Sigmoid colon (tissue), 7 donors: Measurements from ENCODE around the gene IRAG1. TPM values are rescaled to one million over a fixed set of nuclear protein-coding genes. Genes with fewer than 3 reads are reported as not detected.

Experiments used
- DNase-seq: peaks from one replicate; pipeline ENCODE4 v3.0.0-alpha.2; 2019
- H3K27ac ChIP-seq, 4 donors: fragments of 200-600 bp; sonication (generic); one replicate each; pipeline ENCODE4 v1.5.1; 2016 to 2019; ENCODE audit warnings: mild to moderate bottlenecking in 1 of 4
- H3K27me3 ChIP-seq, 3 donors: fragments of 200-600 bp; sonication (generic); one replicate each; pipeline ENCODE4 v1.5.1; 2019; ENCODE audit warnings: mild to moderate bottlenecking in 1 of 3
- H3K36me3 ChIP-seq, 4 donors: fragments of 200-600 bp; sonication (generic); one replicate each; pipeline ENCODE4 v1.5.1; 2016 to 2019
- H3K4me1 ChIP-seq, 4 donors: fragments of 200-600 bp; sonication (generic); one replicate each; pipeline ENCODE4 v1.5.1; 2017 to 2019
- H3K4me3 ChIP-seq, 4 donors: fragments of 200-600 bp; sonication (generic); one replicate each; pipeline ENCODE4 v1.5.1; 2017 to 2019; ENCODE audit warnings: mild to moderate bottlenecking in 2 of 4, moderate library complexity in 1 of 4
- H3K9me3 ChIP-seq, 4 donors: fragments of 200-600 bp in 3 of 4; sonication (generic) in 3 of 4; one replicate each; pipeline versions ENCODE4 v1.5.1 to v1.6.1; 2013 to 2019
- CTCF ChIP-seq, 4 experiments: fragments of 450-650 bp in 3 of 4; fragments of 200-600 bp in 1 of 4; IDR thresholded peaks; one replicate each; pipeline ENCODE4 v1.5.1; 2016 to 2019; ENCODE audit warnings: antibody characterized with exemption in 4 of 4, mild to moderate bottlenecking in 3 of 4, moderate library complexity in 2 of 4
- EP300 ChIP-seq, 4 donors: sonication (generic); formaldehyde crosslinking; IDR thresholded peaks; one replicate each; pipeline ENCODE4 v1.6.1; 2017; ENCODE audit warnings: antibody characterized with exemption in 4 of 4
- POLR2A ChIP-seq, 2 donors: fragments of 450-650 bp; IDR thresholded peaks; one replicate each; pipeline ENCODE4 v1.6.1; 2016; ENCODE audit warnings: antibody characterized with exemption in 2 of 2, mild to moderate bottlenecking in 2 of 2, moderate library complexity in 2 of 2
- POLR2AphosphoS5 ChIP-seq, 4 donors: sonication (generic); formaldehyde crosslinking; IDR thresholded peaks; one replicate each; pipeline ENCODE4 v1.6.1; 2017; ENCODE audit warnings: antibody characterized with exemption in 4 of 4
- WGBS, 2 donors: extraction: QIAGEN DNeasy Blood & Tissue Kit; methylation state at CpG; one replicate each; pipeline ENCODE4 v1.1.7; 2013; 5-methylcytosine and 5-hydroxymethylcytosine counted together
- intact Hi-C: fragments of 100-400 bp; cut with DNase I; formaldehyde crosslinking; loops from one replicate; pipeline ENCODE4 v1.15.1; 2023
- polyA plus RNA-seq, 3 donors: library from polyadenylated mRNA; stranded (reverse); fragments of 200-250 nt; gene quantifications; one replicate each; pipeline ENCODE4 v1.2.3, GENCODE V29; 2013
- total RNA-seq, 4 donors: library from RNA; depleted of rRNA; stranded (reverse); fragments of >200 nt; gene quantifications; one replicate each; pipeline ENCODE4 v1.1.0, GENCODE V29; 2016
- donor health status: healthy with polysubstance abuse.
- donor health status: Bipolar disorder and iron deficiency.
- donor health status: healthy.

Gene IRAG1
- total and polyA plus RNA-seq, 7 donors = 1.8 to 153 (median 96.1) TPM

- no peaks in the 10 kb centered on the region for H3K36me3 ChIP-seq
- intact Hi-C loops = no loop called here
- no peak overlapping the region for H3K4me3 ChIP-seq
- 66 to 68% methylated on average over 6 of the region's 6 CpGs for WGBS, 2 donors
- no peak for DNase-seq
- TF ChIP-seq POLR2A (IDR thresholded peaks at IDR 0.05) = no peak
- no peak for TF ChIP-seq POLR2AphosphoS5 (IDR thresholded peaks at IDR 0.05)
- no peak for TF ChIP-seq EP300 (IDR thresholded peaks at IDR 0.05)
- no peak for TF ChIP-seq CTCF (IDR thresholded peaks at IDR 0.05)
- H3K4me1 ChIP-seq = peaks cover 0 to 92% (median 87%) of the 10 kb centered on the region in 4 donors
- H3K9me3 ChIP-seq = no peaks in the 10 kb centered on the region
- H3K27ac ChIP-seq = peak overlapping the region; percentile 75 to 89 (median 84)
- H3K27me3 ChIP-seq = no peaks in the 10 kb centered on the region
Observed at GRCh38 chr11:10666556-10667520, 26.7 kb downstream of the IRAG1 start.

GRCh38 chr11:10664496-10664895 is 29.1 kb downstream of the IRAG1 start:
- peaks cover 0 to 95% (median 90%) of the 10 kb centered on the region in 4 donors for H3K4me1 ChIP-seq
- H3K4me3 ChIP-seq = no peak overlapping the region
- peak overlapping the region; percentile 75 to 89 (median 84) for H3K27ac ChIP-seq
- H3K9me3 ChIP-seq = no peaks in the 10 kb centered on the region
- no peak for DNase-seq
- no peaks in the 10 kb centered on the region for H3K27me3 ChIP-seq
- TF ChIP-seq EP300 (IDR thresholded peaks at IDR 0.05) (no peak), POLR2A (IDR thresholded peaks at IDR 0.05) (no peak), CTCF (IDR thresholded peaks at IDR 0.05) (no peak), POLR2AphosphoS5 (IDR thresholded peaks at IDR 0.05) (no peak)
- WGBS, 2 donors = 77 to 95% methylated on average over 1 of the region's 1 CpG
- H3K36me3 ChIP-seq = no peaks in the 10 kb centered on the region
- intact Hi-C loops = no loop called here

GRCh38 chr11:10663990-10664389 is 29.6 kb downstream of the IRAG1 start:
- peaks cover 0 to 95% (median 90%) of the 10 kb centered on the region in 4 donors for H3K4me1 ChIP-seq
- no peaks in the 10 kb centered on the region for H3K36me3 ChIP-seq
- TF ChIP-seq CTCF (IDR thresholded peaks at IDR 0.05) (no peak), EP300 (IDR thresholded peaks at IDR 0.05) (no peak), POLR2A (IDR thresholded peaks at IDR 0.05) (no peak), POLR2AphosphoS5 (IDR thresholded peaks at IDR 0.05) (no peak)
- intact Hi-C loops = no loop called here
- 53 to 85% methylated on average over 6 of the region's 6 CpGs for WGBS, 2 donors
- no peak overlapping the region for H3K4me3 ChIP-seq
- peak overlapping the region; percentile 75 to 89 (median 84) for H3K27ac ChIP-seq
- H3K27me3 ChIP-seq = no peaks in the 10 kb centered on the region
- no peaks in the 10 kb centered on the region for H3K9me3 ChIP-seq
- no peak for DNase-seq

GRCh38 chr11:10663365-10663764 is 30.2 kb downstream of the IRAG1 start:
- H3K4me1 ChIP-seq = peaks cover 0 to 95% (median 90%) of the 10 kb centered on the region in 4 donors
- intact Hi-C loops = no loop called here
- no peaks in the 10 kb centered on the region for H3K27me3 ChIP-seq
- no peaks in the 10 kb centered on the region for H3K36me3 ChIP-seq
- DNase-seq = no peak
- H3K4me3 ChIP-seq = no peak overlapping the region
- peak overlapping the region; percentile 75 to 89 (median 84) for H3K27ac ChIP-seq
- no peak for TF ChIP-seq CTCF (IDR thresholded peaks at IDR 0.05)
- TF ChIP-seq EP300 (IDR thresholded peaks at IDR 0.05) = no peak
- TF ChIP-seq POLR2AphosphoS5 (IDR thresholded peaks at IDR 0.05) = no peak
- TF ChIP-seq POLR2A (IDR thresholded peaks at IDR 0.05) = no peak
- H3K9me3 ChIP-seq = no peaks in the 10 kb centered on the region
